ENCODE data around the gene EFCAB14.
"Not testable (repeated sequence)": the region's sequence is repeated elsewhere in the genome, so short reads cannot be mapped to it uniquely, and the experiment has no call there.

DNA sequence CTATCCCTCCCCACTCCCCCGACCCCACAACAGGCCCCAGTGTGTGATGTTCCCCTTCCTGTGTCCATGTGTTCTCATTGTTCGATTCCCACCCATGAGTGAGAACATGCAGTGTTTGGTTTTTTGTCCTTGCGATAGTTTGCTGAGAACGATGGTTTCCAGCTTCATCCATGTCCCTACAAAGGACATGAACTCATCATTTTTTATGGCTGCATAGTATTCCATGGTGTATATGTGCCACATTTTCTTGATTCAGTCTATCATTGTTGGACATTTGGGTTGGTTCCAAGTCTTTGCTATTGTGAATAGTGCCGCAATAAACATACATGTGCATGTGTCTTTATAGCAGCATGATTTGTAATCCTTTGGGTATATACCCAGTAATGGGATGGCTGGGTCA lies 56.0 kb downstream of the EFCAB14 start:
- TF ChIP-seq, protein P1, sequence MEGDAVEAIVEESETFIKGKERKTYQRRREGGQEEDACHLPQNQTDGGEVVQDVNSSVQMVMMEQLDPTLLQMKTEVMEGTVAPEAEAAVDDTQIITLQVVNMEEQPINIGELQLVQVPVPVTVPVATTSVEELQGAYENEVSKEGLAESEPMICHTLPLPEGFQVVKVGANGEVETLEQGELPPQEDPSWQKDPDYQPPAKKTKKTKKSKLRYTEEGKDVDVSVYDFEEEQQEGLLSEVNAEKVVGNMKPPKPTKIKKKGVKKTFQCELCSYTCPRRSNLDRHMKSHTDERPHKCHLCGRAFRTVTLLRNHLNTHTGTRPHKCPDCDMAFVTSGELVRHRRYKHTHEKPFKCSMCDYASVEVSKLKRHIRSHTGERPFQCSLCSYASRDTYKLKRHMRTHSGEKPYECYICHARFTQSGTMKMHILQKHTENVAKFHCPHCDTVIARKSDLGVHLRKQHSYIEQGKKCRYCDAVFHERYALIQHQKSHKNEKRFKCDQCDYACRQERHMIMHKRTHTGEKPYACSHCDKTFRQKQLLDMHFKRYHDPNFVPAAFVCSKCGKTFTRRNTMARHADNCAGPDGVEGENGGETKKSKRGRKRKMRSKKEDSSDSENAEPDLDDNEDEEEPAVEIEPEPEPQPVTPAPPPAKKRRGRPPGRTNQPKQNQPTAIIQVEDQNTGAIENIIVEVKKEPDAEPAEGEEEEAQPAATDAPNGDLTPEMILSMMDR (IDR thresholded peaks at IDR 0.05): not testable (repeated sequence)
- not testable (repeated sequence) for TF ChIP-seq POLR2A (IDR thresholded peaks at IDR 0.05)
